WI38 (cell line): ENCODE data around the gene RNU6-1.

Experiments used
- H3K4me3 ChIP-seq: 2 replicates; pipeline ENCODE4 v1.5.1; 2011; ENCODE audit warnings: low read depth, mild to moderate bottlenecking, control low read depth, low read length
- CTCF ChIP-seq: IDR thresholded peaks from 2 replicates; pipeline ENCODE4 v1.5.1; 2012; ENCODE audit warnings: low read depth, mild to moderate bottlenecking, control low read depth, low read length

The RNU6-1 gene

GRCh38 chr15:67803996-67804843 is 35.6 kb downstream of the RNU6-1 start:
- no peak overlapping the region for H3K4me3 ChIP-seq
- no peak for TF ChIP-seq CTCF

GRCh38 chr15:67803299-67803698 is 36.5 kb downstream of the RNU6-1 start:
- TF ChIP-seq CTCF, result no peak
- no peak overlapping the region for H3K4me3 ChIP-seq

- no peak overlapping the region for H3K4me3 ChIP-seq
Observed at GRCh38 chr15:67801926-67802914, 37.6 kb downstream of the RNU6-1 start.

GRCh38 chr15:67801142-67801541 is 38.7 kb downstream of the RNU6-1 start:
- H3K4me3 ChIP-seq, result no peak overlapping the region
- TF ChIP-seq CTCF, result no peak

More at GRCh38 chr15:67801926-67802914, 37.6 kb downstream of the RNU6-1 start:
- TF ChIP-seq CTCF, result no peak

GRCh38 chr15:67799801-67800205 is 40.0 kb downstream of the RNU6-1 start:
- no peak for TF ChIP-seq CTCF
- H3K4me3 ChIP-seq, result no peak overlapping the region

- H3K4me3 ChIP-seq, result no peak overlapping the region
- no peak for TF ChIP-seq CTCF
Observed at GRCh38 chr15:67796196-67797127, 43.4 kb downstream of the RNU6-1 start.
